Mammary epithelial cell (primary cell): ENCODE measurements around the gene ANGPTL5.
"Not testable (repeated sequence)": the region's sequence is repeated elsewhere in the genome, so short reads cannot be mapped to it uniquely, and the experiment has no call there.

Source experiments
- EZH2 ChIP-seq: IDR thresholded peaks from 2 replicates; pipeline ENCODE4 v1.6.1; 2012; ENCODE audit warnings: low read length, inconsistent platforms, borderline replicate concordance
- TF ChIP-seq, protein P1 (sequence below), 2 donors: IDR thresholded peaks in 1 of 2; conservative IDR thresholded peaks in 1 of 2; 2 replicates each; pipeline ENCODE4 v1.5.1; 2011 to 2012; ENCODE audit warnings: inconsistent platforms in 2 of 2, low read length in 2 of 2, mild to moderate bottlenecking in 2 of 2, control low read depth in 1 of 2, low read depth in 1 of 2; ENCODE audit not compliant: insufficient read depth in 1 of 2; ENCODE audit errors: extremely low read depth in 1 of 2

DNA sequence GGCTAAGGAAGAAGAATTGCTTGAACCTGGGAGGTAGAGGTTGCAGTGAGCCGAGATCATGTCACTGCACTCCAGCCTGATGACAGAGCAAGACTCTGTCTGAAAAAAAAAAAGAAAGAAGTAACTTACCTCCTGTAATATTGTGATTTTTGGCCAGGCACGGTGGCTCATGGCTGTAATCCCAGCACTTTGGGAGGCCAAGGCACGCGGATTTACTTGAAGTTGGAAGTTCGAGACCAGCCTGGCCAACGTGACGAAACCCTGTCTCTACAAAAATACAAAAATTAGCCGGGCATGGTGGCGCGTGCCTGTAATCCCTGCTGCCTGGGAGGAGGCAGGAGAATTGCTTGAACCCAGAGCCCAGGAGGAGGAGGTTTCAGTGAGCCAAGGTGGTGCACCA lies 47.9 kb upstream of the ANGPTL5 start:
- TF ChIP-seq, protein P1, sequence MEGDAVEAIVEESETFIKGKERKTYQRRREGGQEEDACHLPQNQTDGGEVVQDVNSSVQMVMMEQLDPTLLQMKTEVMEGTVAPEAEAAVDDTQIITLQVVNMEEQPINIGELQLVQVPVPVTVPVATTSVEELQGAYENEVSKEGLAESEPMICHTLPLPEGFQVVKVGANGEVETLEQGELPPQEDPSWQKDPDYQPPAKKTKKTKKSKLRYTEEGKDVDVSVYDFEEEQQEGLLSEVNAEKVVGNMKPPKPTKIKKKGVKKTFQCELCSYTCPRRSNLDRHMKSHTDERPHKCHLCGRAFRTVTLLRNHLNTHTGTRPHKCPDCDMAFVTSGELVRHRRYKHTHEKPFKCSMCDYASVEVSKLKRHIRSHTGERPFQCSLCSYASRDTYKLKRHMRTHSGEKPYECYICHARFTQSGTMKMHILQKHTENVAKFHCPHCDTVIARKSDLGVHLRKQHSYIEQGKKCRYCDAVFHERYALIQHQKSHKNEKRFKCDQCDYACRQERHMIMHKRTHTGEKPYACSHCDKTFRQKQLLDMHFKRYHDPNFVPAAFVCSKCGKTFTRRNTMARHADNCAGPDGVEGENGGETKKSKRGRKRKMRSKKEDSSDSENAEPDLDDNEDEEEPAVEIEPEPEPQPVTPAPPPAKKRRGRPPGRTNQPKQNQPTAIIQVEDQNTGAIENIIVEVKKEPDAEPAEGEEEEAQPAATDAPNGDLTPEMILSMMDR (conservative IDR thresholded peaks at IDR 0.05 in 1 of 2, IDR thresholded peaks at IDR 0.05 in 1 of 2; ENCODE audit: extremely low read depth in 1 of 2, insufficient read depth in 1 of 2, low read depth in 1 of 2, low read length in 2 of 2) = not testable (repeated sequence)
- TF ChIP-seq EZH2 = not testable (repeated sequence)
